Left forelimb (tissue), 1 donor: ENCODE results near the gene FBXO15.

ENCODE experiments used
- DNase-seq: peaks from one replicate; pipeline ENCODE4 v3.0.0-alpha.2; 2018; ENCODE audit warnings: low spot score

FBXO15 gene

GRCh38 chr18:74062037-74062436 is 85.6 kb downstream of the FBXO15 start:
- no peak for DNase-seq

GRCh38 chr18:74060579-74060978 is 87.1 kb downstream of the FBXO15 start:
- no peak for DNase-seq

DNA sequence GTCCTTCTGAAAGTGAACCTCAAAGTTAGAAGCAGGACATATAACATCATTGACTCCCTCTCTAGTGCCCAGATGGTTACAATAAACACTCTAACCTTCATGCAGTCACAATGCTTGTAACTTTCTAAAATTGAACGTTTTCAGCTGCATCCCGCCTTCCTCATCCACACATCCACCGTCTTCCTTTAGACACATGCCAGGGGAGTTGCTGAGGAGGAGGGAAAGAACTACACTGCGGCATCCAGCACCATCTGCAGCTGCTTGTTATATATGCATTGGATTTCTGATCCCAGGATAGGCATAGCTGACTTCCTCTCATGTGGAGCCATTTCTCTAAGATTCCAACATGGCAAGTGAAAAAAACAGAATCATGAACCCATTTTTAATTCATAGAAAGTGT is 96.8 kb downstream of the FBXO15 start:
- no peak for DNase-seq

GRCh38 chr18:74040459-74041332 is 106.9 kb downstream of the FBXO15 start:
- no peak for DNase-seq

DNA sequence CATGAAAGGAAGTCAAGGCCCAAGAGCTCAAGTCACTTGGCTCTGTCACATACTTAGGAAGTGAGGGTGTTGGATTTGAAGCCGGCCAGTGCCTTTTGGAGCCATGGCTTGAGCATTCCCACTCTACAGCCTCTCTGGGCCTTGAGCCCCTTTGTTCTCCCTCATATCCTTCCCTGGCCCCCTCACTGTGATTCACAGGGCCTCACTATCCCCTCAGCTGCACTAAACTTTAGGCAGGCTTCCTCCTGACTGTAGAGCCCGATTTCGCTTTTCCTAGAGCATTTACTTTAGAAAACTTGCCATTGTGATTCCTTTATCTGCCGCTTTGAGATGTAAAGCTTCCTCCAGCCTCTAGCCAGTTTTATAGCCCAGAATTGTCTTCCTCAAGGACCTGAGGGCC is 107.6 kb downstream of the FBXO15 start:
- no peak for DNase-seq

GRCh38 chr18:74029161-74029560 is 118.5 kb downstream of the FBXO15 start:
- no peak for DNase-seq
